ENCODE data around the gene STATH. TPM values are rescaled to one million over a fixed set of nuclear protein-coding genes. Genes with fewer than 3 reads are reported as not detected.

STATH gene
- total and polyA plus RNA-seq, 5 donors, result not detected

Other genes with a start within 250 kb of the STATH start
- gene SULT1B1, start 235.3 kb upstream of the STATH start, total RNA-seq, result 1 to 10 TPM in 1 of 4 donors, under 1 TPM in 3; 0.51 to 2.7 (median 0.93) TPM
- 0.18 TPM for gene SULT1B1, start 235.3 kb upstream of the STATH start, polyA plus RNA-seq
- not detected for gene SULT1E1, start 135.8 kb upstream of the STATH start, total RNA-seq
- gene SULT1E1, start 135.8 kb upstream of the STATH start, polyA plus RNA-seq, result 0.11 TPM
- not detected for gene CSN1S1, start 64.9 kb upstream of the STATH start, total RNA-seq
- not detected for gene CSN1S1, start 64.9 kb upstream of the STATH start, polyA plus RNA-seq
- gene CSN2, start 30.2 kb upstream of the STATH start, total RNA-seq, result not detected
- gene CSN2, start 30.2 kb upstream of the STATH start, polyA plus RNA-seq, result not detected
- gene HTN3, start 32.5 kb downstream of the STATH start, total RNA-seq, result not detected
- not detected for gene HTN3, start 32.5 kb downstream of the STATH start, polyA plus RNA-seq
- gene HTN1, start 54.5 kb downstream of the STATH start, total RNA-seq, result not detected
- not detected for gene HTN1, start 54.5 kb downstream of the STATH start, polyA plus RNA-seq
- not detected for gene PRR27, start 158.3 kb downstream of the STATH start, total RNA-seq
- not detected for gene PRR27, start 158.3 kb downstream of the STATH start, polyA plus RNA-seq
- not detected for gene ODAM, start 199.8 kb downstream of the STATH start, total RNA-seq
- gene ODAM, start 199.8 kb downstream of the STATH start, polyA plus RNA-seq, result not detected
- not detected for gene FDCSP, start 230.2 kb downstream of the STATH start, total RNA-seq
- not detected for gene FDCSP, start 230.2 kb downstream of the STATH start, polyA plus RNA-seq
- gene CSN3, start 246.6 kb downstream of the STATH start, total RNA-seq, result not detected
- not detected for gene CSN3, start 246.6 kb downstream of the STATH start, polyA plus RNA-seq